SU-DHL-6 (cell line): ENCODE results near the gene SLC7A10.

Experiments
- CTCF ChIP-seq: fragments of 200-600 bp; sonication (generic); IDR thresholded peaks from one replicate; pipeline ENCODE4 v1.5.1; 2017; ENCODE audit warnings: antibody characterized with exemption, mild to moderate bottlenecking, low read length, moderate library complexity; ENCODE audit not compliant: insufficient read depth, poor library complexity, severe bottlenecking
- EZH2phosphoT487 ChIP-seq: fragments of 200-600 bp; sonication (generic), shearing (Covaris generic); conservative IDR thresholded peaks from 2 replicates; pipeline ENCODE4 v1.6.1; 2018; ENCODE audit warnings: mild to moderate bottlenecking, antibody characterized with exemption, low read length, moderate library complexity, mixed read lengths

- TF ChIP-seq CTCF (no peak), EZH2phosphoT487 (no peak)
Observed at GRCh38 chr19:33201886-33202545, 23.6 kb downstream of the SLC7A10 start.
